IPS-NIHi11 (cell line): ENCODE measurements around the gene IPMK.

Source experiments
- DNase-seq: peaks from one replicate; pipeline ENCODE4 v3.0.0; 2012; ENCODE audit warnings: mixed read lengths, low spot score

Gene IPMK

GRCh38 chr10:58267713-58268453, at the start of gene IPMK:
Gene IPMK (minus strand): TSS chr10:58267894. CDS start chr10:58267611, 283 bp downstream.
- DNase-seq, result peak; percentile 80

DNA sequence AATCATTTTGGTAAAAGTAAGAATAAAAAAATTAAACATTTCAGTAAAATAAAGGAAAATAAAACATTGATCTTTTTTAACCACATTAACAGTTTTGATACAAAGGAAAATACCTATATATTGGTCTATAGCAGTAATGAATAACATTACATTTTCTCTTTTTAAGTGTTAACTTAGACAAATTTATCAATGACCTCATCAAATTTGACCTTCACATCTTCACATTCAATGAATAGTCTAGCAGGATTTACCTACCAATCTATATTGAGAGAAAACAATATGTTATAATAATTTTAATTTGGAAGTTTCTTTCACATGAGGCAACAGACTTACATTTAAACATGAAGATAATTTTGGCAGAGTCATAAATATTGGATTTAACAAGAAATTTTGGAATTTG, 49.2 kb upstream of the IPMK start:
- no peak for DNase-seq

DNA sequence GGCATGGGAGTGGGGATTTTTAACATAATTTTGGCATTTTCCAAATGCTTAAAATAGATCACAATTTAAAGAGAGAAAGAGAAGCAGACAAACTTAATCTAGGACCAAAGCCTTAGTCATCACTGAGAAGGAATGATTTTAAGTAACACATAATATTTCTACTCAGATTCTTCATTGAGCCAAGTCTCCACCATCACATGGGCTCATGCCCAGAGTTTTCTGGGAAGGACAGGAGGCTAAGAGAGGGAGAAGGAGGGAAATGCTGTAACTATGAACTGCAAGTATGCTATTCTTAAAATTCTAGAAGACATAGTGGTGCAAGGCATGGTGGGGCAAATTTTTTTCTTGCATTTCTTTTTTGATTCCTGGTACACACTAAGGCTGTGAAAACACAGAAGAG, 43.3 kb upstream of the IPMK start:
- DNase-seq, result no peak

DNA sequence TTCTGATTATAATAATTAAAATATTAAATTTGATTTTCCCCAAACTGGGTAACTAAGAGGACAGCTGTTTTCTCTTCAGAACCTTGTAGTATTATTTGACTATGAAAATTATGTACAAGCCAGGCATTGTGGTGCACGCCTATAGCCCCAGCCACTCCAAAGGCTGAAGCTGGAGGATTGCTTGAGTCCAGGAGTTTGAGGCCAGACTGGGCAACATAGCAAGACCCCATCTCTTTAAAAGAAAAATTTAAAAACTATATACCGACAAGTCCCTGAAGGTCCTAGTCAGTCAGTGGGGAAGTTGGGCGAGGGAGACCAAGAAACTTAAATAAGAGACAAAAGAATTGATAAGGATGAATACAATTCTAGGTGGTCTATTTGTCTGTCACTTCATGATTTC, 40.0 kb upstream of the IPMK start:
- no peak for DNase-seq

DNA sequence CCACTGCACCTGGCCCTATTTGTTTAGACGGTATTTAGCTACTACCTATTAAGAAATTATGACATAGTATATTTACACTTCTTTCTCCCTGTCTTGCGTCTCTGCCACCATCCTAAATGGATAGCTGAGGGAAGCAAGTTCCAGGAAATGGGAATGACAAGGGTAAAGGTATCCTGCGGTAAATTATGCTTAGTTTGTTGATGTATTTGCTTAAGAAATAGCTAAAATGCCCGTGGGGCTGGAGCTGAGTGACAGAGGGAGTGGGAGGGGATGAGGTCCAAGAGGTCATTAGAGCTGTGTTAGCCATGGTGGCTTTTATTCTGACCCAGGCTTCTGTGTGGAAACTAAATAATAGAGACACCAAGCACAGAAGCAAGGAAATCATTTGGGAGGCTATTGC, 38.1 kb upstream of the IPMK start:
- no peak for DNase-seq

GRCh38 chr10:58304099-58304633, 36.5 kb upstream of the IPMK start:
- DNase-seq, result no peak

DNA sequence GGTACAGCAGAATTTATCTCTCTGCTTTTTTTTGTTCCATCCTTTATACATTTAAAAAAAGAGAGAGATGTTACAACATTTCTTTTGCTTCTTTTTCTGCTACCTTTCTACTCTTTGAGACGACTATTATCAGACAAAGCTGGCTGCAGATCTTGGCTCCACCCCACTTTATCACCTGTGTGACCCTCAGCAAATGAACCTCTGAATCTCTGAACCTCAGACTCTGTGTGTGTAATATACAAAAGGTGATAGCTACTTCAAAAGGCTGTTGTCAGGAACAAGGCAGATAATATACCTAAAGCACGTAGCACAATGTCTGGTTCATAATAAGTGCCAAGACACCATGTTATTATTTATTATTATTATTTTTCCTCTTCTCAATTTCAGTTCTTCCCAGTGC, 34.6 kb upstream of the IPMK start:
- no peak for DNase-seq

- DNase-seq, result no peak
Measured at GRCh38 chr10:58300676-58301075, 33.0 kb upstream of the IPMK start.

GRCh38 chr10:58299580-58299979, 31.9 kb upstream of the IPMK start:
- peak; percentile 62 for DNase-seq

DNA sequence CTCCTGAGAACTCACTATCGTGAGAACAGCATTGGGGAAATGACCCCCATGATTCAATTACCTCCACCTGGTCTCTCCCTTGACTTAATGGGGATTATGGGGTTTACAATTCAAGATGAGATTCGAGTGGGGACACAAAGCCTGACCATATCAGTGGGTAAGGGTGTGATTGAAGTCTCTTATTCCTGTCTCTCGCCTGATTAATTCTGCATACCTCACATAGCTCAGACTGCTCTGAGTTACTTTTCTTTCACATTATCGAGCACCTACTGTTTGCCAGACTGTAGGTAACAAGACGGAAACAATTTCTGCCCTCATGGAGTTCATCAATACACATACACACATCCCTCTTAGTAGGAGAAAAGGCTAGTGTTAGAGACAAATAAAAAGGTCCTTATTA, 26.3 kb upstream of the IPMK start:
- DNase-seq, result no peak

GRCh38 chr10:58291538-58292174, 24.0 kb upstream of the IPMK start:
- peak; percentile 23 for DNase-seq

DNA sequence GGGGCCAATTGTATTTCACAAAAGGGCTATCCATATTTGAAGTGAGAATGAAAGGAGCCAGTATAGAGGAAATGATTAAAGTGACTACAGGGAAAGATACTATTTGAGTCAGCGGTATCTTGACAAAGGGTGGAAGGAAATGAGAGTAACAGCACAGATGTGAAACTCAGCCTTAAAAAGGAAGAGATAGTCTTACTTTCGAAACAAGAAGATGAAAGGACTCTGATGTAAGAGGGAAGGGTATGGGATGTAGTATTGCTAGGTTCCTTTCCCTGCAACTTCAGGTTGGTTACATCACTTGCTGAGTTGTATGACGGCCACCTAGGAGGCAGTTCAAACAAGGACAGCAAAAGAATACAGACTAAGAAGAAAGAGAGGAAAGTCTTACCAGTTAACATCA, 14.9 kb upstream of the IPMK start:
- no peak for DNase-seq

GRCh38 chr10:58281092-58281752, 13.5 kb upstream of the IPMK start:
- no peak for DNase-seq

DNA sequence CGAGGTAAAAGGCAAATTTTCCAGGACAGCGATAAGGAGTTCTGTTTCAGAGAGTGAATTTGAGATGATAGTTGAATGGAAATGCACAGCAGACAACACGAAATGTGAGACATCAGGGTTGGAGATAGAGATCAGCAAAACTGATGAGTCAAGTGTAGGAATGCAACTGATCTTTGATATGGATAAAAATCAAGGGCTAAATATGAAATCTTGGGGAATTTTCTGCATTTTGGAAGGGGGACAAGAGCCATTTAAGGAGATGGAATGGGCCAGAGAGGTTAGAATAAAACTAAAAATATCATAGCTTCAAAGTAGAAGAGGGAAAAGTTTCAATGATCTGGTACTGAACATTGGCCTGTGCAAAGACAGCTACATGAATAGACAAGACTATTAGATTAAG, 12.8 kb upstream of the IPMK start:
- DNase-seq, result no peak

DNA sequence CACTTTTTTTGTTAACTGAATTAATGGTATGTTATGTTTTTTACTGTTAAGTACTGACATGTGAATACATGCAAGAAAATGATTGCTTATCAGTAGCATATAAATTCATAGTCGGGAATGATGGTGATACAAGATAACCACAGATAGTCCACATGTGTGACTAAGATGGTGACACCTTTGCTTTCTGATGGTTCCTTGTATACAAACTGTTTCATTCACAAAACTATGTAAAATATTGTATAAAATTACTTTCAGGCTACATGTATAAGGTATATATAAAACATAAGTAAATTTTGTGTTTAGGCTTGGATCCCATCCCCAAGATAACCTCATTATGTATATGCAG, 11.2 kb upstream of the IPMK start:
- no peak for DNase-seq

DNA sequence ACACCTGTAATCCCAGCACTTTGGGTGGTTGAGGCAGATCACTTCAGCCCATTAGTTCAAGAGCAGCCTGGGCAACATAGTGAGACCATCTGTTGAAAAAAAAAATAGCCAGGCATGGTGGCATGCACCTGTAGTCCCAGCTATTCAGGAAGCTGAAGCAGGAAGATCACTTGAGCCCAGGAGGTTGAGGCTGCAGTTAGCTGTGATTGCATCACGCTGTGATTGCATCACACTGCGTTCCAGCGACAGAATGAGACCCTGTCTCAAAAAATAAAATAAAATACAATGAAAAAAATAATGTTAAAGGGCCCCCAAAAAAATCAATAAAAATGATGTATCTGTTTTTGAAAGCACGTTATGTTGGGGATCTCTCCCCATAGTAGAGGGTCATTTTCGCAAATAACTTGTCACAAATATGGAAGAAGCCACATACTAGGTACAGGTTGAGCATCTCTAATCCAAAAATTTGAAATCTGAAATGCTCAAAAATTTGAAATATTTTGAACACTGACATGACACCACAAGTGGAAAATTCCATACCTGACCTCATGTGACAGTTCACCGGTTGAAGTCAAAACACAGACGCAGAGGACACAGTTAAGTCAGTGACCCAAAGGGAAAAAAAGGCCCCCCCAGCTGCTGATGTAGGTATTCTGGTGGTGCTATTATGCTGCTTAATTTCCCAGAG, 10.7 kb upstream of the IPMK start:
- no peak for DNase-seq

DNA sequence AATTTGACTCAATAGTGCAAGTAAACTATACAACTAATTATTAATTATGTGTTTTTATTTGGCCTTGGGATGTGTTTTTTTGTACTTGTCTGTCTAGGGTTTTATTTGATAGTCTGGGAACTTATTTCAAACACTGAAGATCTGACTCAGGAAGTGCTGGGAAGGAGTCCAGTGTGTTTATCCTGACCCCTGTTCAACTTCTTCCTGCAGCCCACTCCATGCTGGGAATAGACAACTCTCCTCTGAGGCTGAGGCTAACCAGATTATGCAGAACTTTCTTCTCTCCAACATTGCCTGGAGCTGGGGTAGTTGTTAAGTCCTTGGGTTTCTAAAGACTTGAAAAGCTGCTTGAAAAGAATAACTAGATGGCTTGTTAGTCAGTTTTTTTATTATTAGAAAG, 8.2 kb upstream of the IPMK start:
- no peak for DNase-seq

DNA sequence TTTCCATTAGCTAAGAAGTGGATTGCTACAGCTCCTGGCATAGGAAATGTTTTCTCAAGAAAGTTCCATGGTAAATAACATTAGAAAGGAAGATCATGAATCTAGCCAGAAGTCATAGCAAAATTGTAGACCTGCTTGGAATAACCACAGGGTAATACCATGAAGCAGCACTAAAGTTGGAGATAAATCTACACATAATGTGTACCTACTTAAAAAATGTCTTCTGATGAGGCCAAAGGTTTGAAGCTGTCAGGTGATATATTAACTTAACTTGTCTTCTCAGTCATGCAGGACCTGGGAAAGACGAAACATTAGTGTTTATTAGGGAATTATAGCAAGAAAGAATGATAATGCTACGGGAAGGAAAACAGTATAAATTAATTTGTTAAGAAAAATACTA, 7.6 kb upstream of the IPMK start:
- no peak for DNase-seq

- DNase-seq, result no peak
Measured at GRCh38 chr10:58269782-58270290, 2.1 kb upstream of the IPMK start.

- peak; percentile 92 for DNase-seq
Measured at GRCh38 chr10:58268946-58269781, 1.5 kb upstream of the IPMK start, which contains the start of gene CISD1. Gene CISD1 (plus strand): TSS chr10:58269162. CDS start chr10:58269274, 112 bp downstream.

DNA sequence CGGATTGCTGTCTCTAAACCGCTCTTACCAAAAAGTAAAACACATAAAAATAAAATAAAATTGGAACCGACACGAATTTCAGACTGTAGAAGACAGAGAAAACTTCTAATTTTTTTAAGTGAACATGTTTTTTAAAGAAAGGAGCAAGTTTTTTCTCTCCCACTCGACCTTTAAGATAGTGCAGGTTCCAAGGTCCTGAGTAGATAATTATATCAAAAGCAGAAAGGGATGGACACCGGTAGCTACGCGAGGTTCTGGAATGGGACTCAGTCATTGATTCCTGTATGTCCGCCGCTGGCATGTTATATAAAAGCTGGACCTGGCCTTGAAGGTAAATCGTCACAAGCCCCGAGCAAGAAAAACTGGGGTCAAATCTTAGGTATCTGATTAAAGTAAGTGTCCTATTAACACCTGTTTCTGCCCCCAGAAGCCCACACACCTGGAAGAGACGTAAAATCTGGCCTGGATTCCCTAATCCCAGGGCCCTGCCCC, 806 bp upstream of the IPMK start:
- no peak for DNase-seq
